Measurements from ENCODE around the gene PEX3. TPM values are rescaled to one million over a fixed set of nuclear protein-coding genes. Genes with fewer than 3 reads are reported as not detected.

The PEX3 gene
- total RNA-seq, 1 experiment from 2014 or later, result 17.9 TPM

GRCh38 chr6:143426026-143426425 is 24.6 kb upstream of the PEX3 start:
- H4K8ac ChIP-seq (replicated peaks; ENCODE audit: insufficient read length, low read depth, low read length), result no peak overlapping the region
- H3K9me3 Mint-ChIP-seq, result no peaks in the 10 kb centered on the region
- no peak overlapping the region for H2BK120ac ChIP-seq (ENCODE audit: low read depth, low read length, poor library complexity, severe bottlenecking)
- H3K27ac ChIP-seq (ENCODE audit: insufficient read length, low read depth, low read length), result no peak overlapping the region
- H3K27me3 ChIP-seq (ENCODE audit: insufficient read depth, low read length), result no peaks in the 10 kb centered on the region
- no peak overlapping the region for H4K5ac ChIP-seq (ENCODE audit: insufficient read length, low read depth, low read length)
- no peak overlapping the region for H2BK20ac ChIP-seq (ENCODE audit: low read depth, low read length, poor library complexity, severe bottlenecking)
- no peaks in the 10 kb centered on the region for H4K20me1 ChIP-seq (ENCODE audit: control insufficient read depth, insufficient read depth, insufficient read length)
- no peak overlapping the region for H3K9ac ChIP-seq (ENCODE audit: extremely low read depth, insufficient read length, low read length)
- H3K4ac ChIP-seq (ENCODE audit: low read depth, low read length), result no peak overlapping the region
- no peak overlapping the region for H2BK12ac ChIP-seq (ENCODE audit: insufficient read length, low read depth, low read length)
- DNase-seq, result no peak
- no peak overlapping the region for H3K14ac ChIP-seq (ENCODE audit: insufficient read depth, low read length)
- H3K18ac ChIP-seq (ENCODE audit: insufficient read length, low read depth, low read length), result no peak overlapping the region
- H2AK5ac ChIP-seq (ENCODE audit: insufficient read length, low read length), result no peak overlapping the region
- no peaks in the 10 kb centered on the region for H3K23me2 ChIP-seq (ENCODE audit: insufficient read length, low read depth, low read length, poor library complexity, severe bottlenecking)
- H3K79me1 ChIP-seq (ENCODE audit: insufficient read depth, low read depth, low read length, poor library complexity, severe bottlenecking), result no peaks in the 10 kb centered on the region
- no CpG with 5 or more reads among the region's 2 CpGs for WGBS (ENCODE audit: extremely low coverage, insufficient read length, low lambda C conversion rate)
- no peaks in the 10 kb centered on the region for H3K4me1 Mint-ChIP-seq
- no peak overlapping the region for H3K4me2 ChIP-seq (ENCODE audit: insufficient read depth, insufficient read length, low read length)
- H2AFZ ChIP-seq (ENCODE audit: low read length), result no peak overlapping the region
- no peak overlapping the region for H3K56ac ChIP-seq (ENCODE audit: insufficient read length, low read depth, low read length)
- no peaks in the 10 kb centered on the region for H3K9me3 ChIP-seq (ENCODE audit: control insufficient read depth, low read depth, low read length)
- H3T11ph ChIP-seq (ENCODE audit: low read length), result no peak overlapping the region
- no peak overlapping the region for H4K91ac ChIP-seq (ENCODE audit: insufficient read length, low read depth, low read length)
- no peak overlapping the region for H3K27ac Mint-ChIP-seq
- H3K4me3 Mint-ChIP-seq, result no peak overlapping the region
- H3K79me2 ChIP-seq (ENCODE audit: insufficient read depth, low read length), result no peaks in the 10 kb centered on the region
- H2BK15ac ChIP-seq (ENCODE audit: low read depth, low read length), result no peak overlapping the region
- no peaks in the 10 kb centered on the region for H3K4me1 ChIP-seq (ENCODE audit: insufficient read depth, low read length)
- no peak overlapping the region for H3K23ac ChIP-seq (ENCODE audit: insufficient read length, low read depth, low read length)
- H2BK5ac ChIP-seq (ENCODE audit: insufficient read length, low read length), result no peak overlapping the region
- TF ChIP-seq CTCF (conservative IDR thresholded peaks at IDR 0.05), result no peak
- no peaks in the 10 kb centered on the region for H3K27me3 Mint-ChIP-seq (ENCODE audit: low read depth)
- H3K36me3 Mint-ChIP-seq (ENCODE audit: insufficient read depth in 1 of 3, low read depth in 3 of 3), result peaks cover 0 to 11% (median 5%) of the 10 kb centered on the region in 3 experiments; a peak in 3 of 7 replicates
